HepG2 (cell line): ENCODE measurements around the gene GRM7. TPM values are rescaled to one million over a fixed set of nuclear protein-coding genes. Genes with fewer than 3 reads are reported as not detected.

Experiments used
- ATAC-seq: fragments of 200-7000 bp; cut with Tn5 transposase; 3 replicates; pipeline ENCODE4 v1.9.1; 2020; ENCODE audit warnings: mild to moderate bottlenecking, moderate library complexity
- BruUV-seq: library from RNA; stranded (reverse); fragments of 400-500 nt; replicated peaks from 2 replicates; lab custom pipeline; 2021; lab: Mats Ljungman, UMichigan
- CTCF ChIA-PET: fragments of 300-600 bp; formaldehyde crosslinking; extraction: SDS; loops from one replicate; lab custom pipeline; 2021; ENCODE audit warnings: low total read pairs, inconsistent platforms, low intra/inter-chr PET ratio; lab: Yijun Ruan, JAX
- POLR2A ChIA-PET: fragments of 350-600 bp; sonication (Branson Sonifier 250); formaldehyde crosslinking; loops from one replicate; lab custom pipeline; 2020; ENCODE audit warnings: antibody characterized with exemption, inconsistent platforms; lab: Yijun Ruan, JAX
- DNase-seq: peaks from one replicate; pipeline ENCODE4 v3.0.0-alpha.2; 2015; ENCODE audit warnings: low spot score
- FAIRE-seq: peaks from 3 replicates; lab custom pipeline; 2011; peaks lifted over from hg19 to GRCh38; lab: Jason Lieb, UNC
- H2AFZ ChIP-seq: one replicate; pipeline ENCODE4 v1.6.1; 2011; ENCODE audit warnings: low read length, inconsistent platforms
- H3K27ac ChIP-seq: fragments of 300-600 bp; 3 replicates; pipeline ENCODE4 v1.8.0; 2011; ENCODE audit warnings: mixed run types, mild to moderate bottlenecking, mixed read lengths, low read length, inconsistent platforms; ENCODE audit not compliant: insufficient read depth; ENCODE audit errors: extremely low read length
- H3K27me3 ChIP-seq, 2 experiments: fragments of 200-600 bp in 1 of 2; 2 replicates in 1 of 2; 3 replicates in 1 of 2; pipeline versions ENCODE4 v1.6.0 to v1.8.0; 2011; ENCODE audit warnings: low read length in 2 of 2, mild to moderate bottlenecking in 2 of 2, moderate library complexity in 2 of 2, inconsistent platforms in 1 of 2; ENCODE audit not compliant: insufficient read depth in 2 of 2, control insufficient read depth in 1 of 2
- H3K36me3 ChIP-seq, 2 experiments: fragments of 200-600 bp in 1 of 2; replicated peaks in 1 of 2; 2 replicates in 1 of 2; 3 replicates in 1 of 2; pipeline versions ENCODE4 v1.5.1 to v1.8.0; 2011; ENCODE audit warnings: low read length in 2 of 2, inconsistent platforms in 1 of 2; ENCODE audit not compliant: insufficient read depth in 2 of 2, control insufficient read depth in 1 of 2
- H3K4me1 ChIP-seq: 2 replicates; pipeline ENCODE4 v1.5.1; 2012; ENCODE audit warnings: low read length, inconsistent platforms; ENCODE audit not compliant: insufficient read depth
- H3K4me2 ChIP-seq: 2 replicates; pipeline ENCODE4 v1.6.0; 2011; ENCODE audit warnings: low read depth, low read length, inconsistent platforms
- H3K4me3 ChIP-seq, 3 experiments: fragments of 200-600 bp in 1 of 3; sonication (generic), shearing (Covaris generic) in 1 of 3; replicated peaks in 1 of 3; 2 replicates each; pipeline ENCODE4 v1.5.1; 2011 to 2016; ENCODE audit warnings: low read length in 3 of 3, inconsistent platforms in 2 of 3, low read depth in 2 of 3, mild to moderate bottlenecking in 2 of 3, control low read depth in 1 of 3, mixed read lengths in 1 of 3; ENCODE audit not compliant: insufficient read depth in 1 of 3
- H3K79me2 ChIP-seq: one replicate; pipeline ENCODE4 v1.6.1; 2011; ENCODE audit warnings: low read length, inconsistent platforms; ENCODE audit not compliant: insufficient read depth
- H3K9ac ChIP-seq: 2 replicates; pipeline ENCODE4 v1.6.0; 2011; ENCODE audit warnings: mild to moderate bottlenecking, low read depth, low read length, inconsistent platforms; ENCODE audit not compliant: insufficient read depth
- H3K9me3 ChIP-seq: 2 replicates; pipeline ENCODE4 v1.5.1; 2012; ENCODE audit warnings: mild to moderate bottlenecking, low read length
- H4K20me1 ChIP-seq: 2 replicates; pipeline ENCODE4 v1.6.0; 2011; ENCODE audit warnings: inconsistent platforms, mild to moderate bottlenecking, low read length, moderate library complexity; ENCODE audit not compliant: insufficient read depth
- DZIP1 ChIP-seq: sonication (generic); formaldehyde crosslinking; IDR thresholded peaks from 2 replicates; pipeline ENCODE4 v1.5.0; 2020; ENCODE audit warnings: mild to moderate bottlenecking, missing genetic modification reagents
- GPN1 ChIP-seq: sonication (generic); formaldehyde crosslinking; IDR thresholded peaks from 2 replicates; pipeline ENCODE4 v1.5.1; 2020; ENCODE audit warnings: missing genetic modification reagents, borderline replicate concordance
- PLRG1 ChIP-seq: fragments of 450-650 bp; conservative IDR thresholded peaks from 2 replicates; pipeline ENCODE4 v1.6.1; 2016
- POLR2AphosphoS5 ChIP-seq: IDR thresholded peaks from 2 replicates; pipeline ENCODE4 v1.6.1; 2012; ENCODE audit warnings: low read depth, low read length
- SETDB1 ChIP-seq: sonication (generic); formaldehyde crosslinking; IDR thresholded peaks from 2 replicates; pipeline ENCODE4 v1.5.1; 2020; ENCODE audit warnings: missing genetic modification reagents, mild to moderate bottlenecking, borderline replicate concordance
- STAG1 ChIP-seq: sonication (generic); formaldehyde crosslinking; IDR thresholded peaks from 2 replicates; pipeline ENCODE4 v1.4.0; 2020; ENCODE audit warnings: missing genetic modification reagents
- ZNF280D ChIP-seq: sonication (generic); formaldehyde crosslinking; IDR thresholded peaks from 2 replicates; pipeline ENCODE4 v1.5.1; 2020; ENCODE audit warnings: mild to moderate bottlenecking, missing genetic modification reagents
- ZNF556 ChIP-seq: sonication (generic); formaldehyde crosslinking; IDR thresholded peaks from 2 replicates; pipeline ENCODE4 v1.4.0; 2020; ENCODE audit warnings: mild to moderate bottlenecking, missing genetic modification reagents, borderline replicate concordance
- ZNF615 ChIP-seq: sonication (generic); formaldehyde crosslinking; IDR thresholded peaks from 2 replicates; pipeline ENCODE4 v1.5.0; 2020; ENCODE audit warnings: mild to moderate bottlenecking, missing genetic modification reagents, borderline replicate concordance
- ZNF816 ChIP-seq: sonication (generic); formaldehyde crosslinking; IDR thresholded peaks from 2 replicates; pipeline ENCODE4 v1.8.0; 2022; ENCODE audit warnings: missing genetic modification reagents, mild to moderate bottlenecking, borderline replicate concordance
- WGBS: methylation state at CpG from one replicate; pipeline ENCODE4 v1.1.6; 2017; ENCODE audit warnings: low lambda C conversion rate; 5-methylcytosine and 5-hydroxymethylcytosine counted together
- in situ Hi-C: cut with HindIII; loops from 2 replicates; pipeline ENCODE4 v1.10.0; 2017; ENCODE audit warnings: low pct_unique_long_range_greater_than_20kb; ENCODE audit not compliant: extremely low pct_ligation_motif_present
- intact Hi-C: fragments of 100-400 bp; cut with micrococcal nuclease; formaldehyde crosslinking; loops from one replicate; pipeline ENCODE4 v1.10.0; 2022; ENCODE audit not compliant: unreplicated experiment
- polyA plus RNA-seq, 8 experiments: library from polyadenylated mRNA; depleted of rRNA in 3 of 8; stranded (reverse) in 7 of 8; unstranded in 1 of 8; fragments of >200 nt; fragmentation: Illumina TruSeq in 4 of 8; extraction: Trizol in 4 of 8; gene quantifications; 2 replicates each; pipeline versions ENCODE4 v1.2.1 to v1.2.3, GENCODE V29; 2011 to 2016; ENCODE audit warnings: low read depth in 4 of 8, missing spikeins in 1 of 8, mixed read lengths in 1 of 8; ENCODE audit not compliant: insufficient read depth in 1 of 8
- total RNA-seq, 5 experiments: library from RNA; depleted of rRNA; stranded (reverse); fragments of >200 nt; fragmentation: Illumina TruSeq; extraction: Trizol; gene quantifications; 2 replicates each; pipeline ENCODE4 v1.2.3, GENCODE V29; 2016; ENCODE audit warnings: low read depth in 1 of 5

The GRM7 gene
- total and polyA plus RNA-seq, 2 of the 13 experiments (the other 11 are each of a cell fraction or from before 2014, with no cell fraction given) = not detected

GRCh38 chr3:7602297-7602696 lies 741.4 kb downstream of the GRM7 start:
- Histone ChIP-seq H3K9ac (no peak overlapping the region), H3K79me2 (no peaks in the 10 kb centered on the region), H4K20me1 (no peaks in the 10 kb centered on the region), H3K9me3 (peaks cover 17% of the 10 kb centered on the region), H3K27ac (no peak overlapping the region), H2AFZ (no peak overlapping the region), H3K27me3 (no peaks in the 10 kb centered on the region), H3K36me3 (no peaks in the 10 kb centered on the region), H3K4me2 (no peak overlapping the region), H3K4me3 (no peak overlapping the region), H3K4me1 (no peaks in the 10 kb centered on the region)
- ATAC-seq (no peak), FAIRE-seq (no peak), DNase-seq (no peak)
- TF ChIP-seq DZIP1 (CRISPR knock-in tag) (no peak), ZNF615 (CRISPR knock-in tag) (no peak), ZNF816 (no peak), SETDB1 (CRISPR knock-in tag) (no peak), STAG1 (CRISPR knock-in tag) (no peak), POLR2AphosphoS5 (no peak), GPN1 (CRISPR knock-in tag) (no peak), ZNF280D (no peak), ZNF556 (no peak), PLRG1 (no peak)
- CTCF ChIA-PET = no interaction called here
- intact Hi-C loops = no loop called here
- POLR2A ChIA-PET = no interaction called here
- 2% methylated on average over 2 of the region's 2 CpGs for WGBS
- in situ Hi-C loops = no loop called here
- BruUV-seq = no TSS peak
